Gastrocnemius medialis (tissue), 4 donors: ENCODE measurements around the gene AVL9. TPM values are rescaled to one million over a fixed set of nuclear protein-coding genes. Genes with fewer than 3 reads are reported as not detected.

Experiments
- ATAC-seq, 2 donors: fragments of 150-250 bp; one replicate each; pipeline ENCODE4 v1.9.1; 2016
- DNase-seq, 2 donors: peaks; one replicate each; pipeline ENCODE4 v3.0.0-alpha.2; 2019
- H3K27ac ChIP-seq, 4 donors: fragments of 200-600 bp; sonication (generic); 1 replicate in 1 of 4; 2 replicates in 3 of 4; pipeline ENCODE4 v1.5.1; 2016 to 2018; ENCODE audit warnings: mild to moderate bottlenecking in 2 of 4, moderate library complexity in 1 of 4
- H3K27me3 ChIP-seq, 3 donors: fragments of 200-600 bp; sonication (generic) in 2 of 3; 1 replicate in 1 of 3; 2 replicates in 2 of 3; pipeline versions ENCODE4 v1.5.1 to v1.6.0; 2016 to 2019; ENCODE audit warnings: mild to moderate bottlenecking in 1 of 3, moderate library complexity in 1 of 3
- H3K36me3 ChIP-seq, 2 donors: fragments of 200-600 bp; sonication (generic) in 1 of 2; one replicate each; pipeline ENCODE4 v1.5.1; 2017 to 2018
- H3K4me1 ChIP-seq, 2 donors: fragments of 200-600 bp; sonication (generic) in 1 of 2; one replicate each; pipeline ENCODE4 v1.5.1; 2016 to 2017; ENCODE audit warnings: mild to moderate bottlenecking in 2 of 2
- H3K4me3 ChIP-seq, 4 donors: fragments of 200-600 bp; sonication (generic) in 3 of 4; 1 replicate in 1 of 4; 2 replicates in 3 of 4; pipeline ENCODE4 v1.5.1; 2016 to 2019; ENCODE audit warnings: mild to moderate bottlenecking in 2 of 4
- H3K9me3 ChIP-seq, 3 donors: fragments of 200-600 bp; sonication (generic) in 2 of 3; 1 replicate in 1 of 3; 2 replicates in 2 of 3; pipeline ENCODE4 v1.5.1; 2016 to 2019
- POLR2A ChIP-seq, 2 donors: fragments of 450-650 bp; IDR thresholded peaks; one replicate each; pipeline ENCODE4 v1.6.1; 2017; ENCODE audit warnings: antibody characterized with exemption in 2 of 2, mild to moderate bottlenecking in 2 of 2, moderate library complexity in 2 of 2
- in situ Hi-C, 4 donors: fragments of 200-750 bp; cut with MboI; loops; one replicate each; pipeline versions ENCODE4 v1.15.0 to v1.8.0; 2017; ENCODE audit warnings: low sequenced_read_pairs in 4 of 4
- intact Hi-C: fragments of 100-400 bp; cut with DNase I; formaldehyde crosslinking; loops from one replicate; pipeline ENCODE4 v1.15.1; 2023; ENCODE audit warnings: low total_unique reads
- total RNA-seq, 4 donors: library from RNA; depleted of rRNA; stranded (reverse); fragments of >200 nt; gene quantifications; one replicate each; pipeline versions ENCODE4 v1.1.0 to v1.2.3, GENCODE V29; 2016
- TF ChIP-seq, protein P1 (sequence below), 5 experiments: fragments of 450-650 bp in 3 of 5; fragments of 200-600 bp in 2 of 5; sonication (generic) in 2 of 5; IDR thresholded peaks in 4 of 5; conservative IDR thresholded peaks in 1 of 5; 1 replicate in 4 of 5; 2 replicates in 1 of 5; pipeline ENCODE4 v1.5.1; 2016 to 2019; ENCODE audit warnings: antibody characterized with exemption in 5 of 5, mild to moderate bottlenecking in 3 of 5, moderate library complexity in 3 of 5

Gene AVL9
- total RNA-seq, 4 donors from 2014 or later, result 22.3 to 27.6 (median 25.5) TPM

GRCh38 chr7:32560075-32560474 lies 64.8 kb downstream of the AVL9 start:
- H3K4me1 ChIP-seq, result no peaks in the 10 kb centered on the region
- DNase-seq, result no peak
- TF ChIP-seq, protein P1, sequence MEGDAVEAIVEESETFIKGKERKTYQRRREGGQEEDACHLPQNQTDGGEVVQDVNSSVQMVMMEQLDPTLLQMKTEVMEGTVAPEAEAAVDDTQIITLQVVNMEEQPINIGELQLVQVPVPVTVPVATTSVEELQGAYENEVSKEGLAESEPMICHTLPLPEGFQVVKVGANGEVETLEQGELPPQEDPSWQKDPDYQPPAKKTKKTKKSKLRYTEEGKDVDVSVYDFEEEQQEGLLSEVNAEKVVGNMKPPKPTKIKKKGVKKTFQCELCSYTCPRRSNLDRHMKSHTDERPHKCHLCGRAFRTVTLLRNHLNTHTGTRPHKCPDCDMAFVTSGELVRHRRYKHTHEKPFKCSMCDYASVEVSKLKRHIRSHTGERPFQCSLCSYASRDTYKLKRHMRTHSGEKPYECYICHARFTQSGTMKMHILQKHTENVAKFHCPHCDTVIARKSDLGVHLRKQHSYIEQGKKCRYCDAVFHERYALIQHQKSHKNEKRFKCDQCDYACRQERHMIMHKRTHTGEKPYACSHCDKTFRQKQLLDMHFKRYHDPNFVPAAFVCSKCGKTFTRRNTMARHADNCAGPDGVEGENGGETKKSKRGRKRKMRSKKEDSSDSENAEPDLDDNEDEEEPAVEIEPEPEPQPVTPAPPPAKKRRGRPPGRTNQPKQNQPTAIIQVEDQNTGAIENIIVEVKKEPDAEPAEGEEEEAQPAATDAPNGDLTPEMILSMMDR (IDR thresholded peaks at IDR 0.05 in 4 of 5, conservative IDR thresholded peaks at IDR 0.05 in 1 of 5), result no peak
- TF ChIP-seq POLR2A (IDR thresholded peaks at IDR 0.05), result no peak
- no peaks in the 10 kb centered on the region for H3K9me3 ChIP-seq
- no peak for ATAC-seq
- in situ Hi-C loops, result no loop called here
- H3K4me3 ChIP-seq, result no peak overlapping the region
- H3K27ac ChIP-seq, result no peak overlapping the region
- no peaks in the 10 kb centered on the region for H3K27me3 ChIP-seq
- intact Hi-C loops, result no loop called here
- H3K36me3 ChIP-seq, result peaks cover 0 to 34% of the 10 kb centered on the region in 2 donors

- Histone ChIP-seq H3K9me3 (no peaks in the 10 kb centered on the region), H3K36me3 (peaks cover 0 to 27% of the 10 kb centered on the region in 2 donors), H3K4me1 (no peaks in the 10 kb centered on the region), H3K27ac (no peak overlapping the region), H3K27me3 (no peaks in the 10 kb centered on the region), H3K4me3 (no peak overlapping the region)
- DNase-seq (no peak), ATAC-seq (no peak)
- TF ChIP-seq, protein P1 (IDR thresholded peaks at IDR 0.05 in 4 of 5, conservative IDR thresholded peaks at IDR 0.05 in 1 of 5), result no peak
- TF ChIP-seq POLR2A (IDR thresholded peaks at IDR 0.05), result no peak
- in situ Hi-C loops (no loop called here), intact Hi-C loops (no loop called here)
These were observed 66.3 kb downstream of the AVL9 start for GRCh38 chr7:32561613-32562012.

- ATAC-seq (no peak), DNase-seq (no peak)
- Histone ChIP-seq H3K27me3 (no peaks in the 10 kb centered on the region), H3K4me1 (no peaks in the 10 kb centered on the region), H3K36me3 (peaks cover 0 to 14% of the 10 kb centered on the region in 2 donors), H3K9me3 (no peaks in the 10 kb centered on the region), H3K4me3 (no peak overlapping the region), H3K27ac (no peak overlapping the region)
- no peak for TF ChIP-seq POLR2A (IDR thresholded peaks at IDR 0.05)
- TF ChIP-seq, protein P1 (IDR thresholded peaks at IDR 0.05 in 4 of 5, conservative IDR thresholded peaks at IDR 0.05 in 1 of 5), result no peak
- in situ Hi-C loops, result no loop called here
- intact Hi-C loops, result no loop called here
These were observed 69.3 kb downstream of the AVL9 start for GRCh38 chr7:32564542-32564941.

GRCh38 chr7:32569388-32570289 lies 74.3 kb downstream of the AVL9 start:
- Histone ChIP-seq H3K4me1 (no peaks in the 10 kb centered on the region), H3K9me3 (no peaks in the 10 kb centered on the region), H3K27ac (no peak overlapping the region), H3K36me3 (peaks cover 0 to 25% of the 10 kb centered on the region in 2 donors), H3K4me3 (no peak overlapping the region), H3K27me3 (no peaks in the 10 kb centered on the region)
- intact Hi-C loops (no loop called here), in situ Hi-C loops (no loop called here)
- DNase-seq, result no peak
- no peak for TF ChIP-seq POLR2A (IDR thresholded peaks at IDR 0.05)
- TF ChIP-seq, protein P1 (IDR thresholded peaks at IDR 0.05 in 4 of 5, conservative IDR thresholded peaks at IDR 0.05 in 1 of 5), result no peak
- no peak for ATAC-seq
